SJCRH30 (cell line): ENCODE data around the gene PLPP3. TPM values are rescaled to one million over a fixed set of nuclear protein-coding genes. Genes with fewer than 3 reads are reported as not detected.

Experiments
- DNase-seq, 2 experiments: peaks; one replicate each; pipeline ENCODE4 v3.0.0-alpha.2; 2015 to 2020
- H3K27ac ChIP-seq: fragments of 250-450 bp; sonication (Bioruptor Pico); 2 replicates; pipeline ENCODE4 v1.5.1; 2020; ENCODE audit warnings: mild to moderate bottlenecking, moderate library complexity
- H3K27me3 ChIP-seq: fragments of 250-450 bp; sonication (Bioruptor Pico); 2 replicates; pipeline ENCODE4 v1.5.1; 2020; ENCODE audit warnings: mild to moderate bottlenecking, moderate library complexity
- H3K36me3 ChIP-seq: fragments of 250-450 bp; sonication (Bioruptor Pico); 2 replicates; pipeline ENCODE4 v1.5.1; 2020; ENCODE audit warnings: mild to moderate bottlenecking, moderate library complexity
- H3K4me1 ChIP-seq: fragments of 250-450 bp; sonication (Bioruptor Pico); 2 replicates; pipeline ENCODE4 v1.5.1; 2020; ENCODE audit warnings: mild to moderate bottlenecking, moderate library complexity
- H3K4me3 ChIP-seq: fragments of 250-450 bp; sonication (Bioruptor Pico); 2 replicates; pipeline ENCODE4 v1.5.1; 2020; ENCODE audit warnings: mild to moderate bottlenecking, moderate library complexity
- H3K9me3 ChIP-seq: fragments of 250-450 bp; sonication (Bioruptor Pico); replicated peaks from 2 replicates; pipeline ENCODE4 v1.5.1; 2020; ENCODE audit warnings: mild to moderate bottlenecking, moderate library complexity
- total RNA-seq: library from RNA; depleted of rRNA; stranded (reverse); fragments of >200 nt; shearing (Covaris generic); gene quantifications from 2 replicates; pipeline ENCODE4 v1.2.3, GENCODE V29; 2014

The PLPP3 gene
- total RNA-seq, 1 experiment from 2014 or later: not detected

DNA sequence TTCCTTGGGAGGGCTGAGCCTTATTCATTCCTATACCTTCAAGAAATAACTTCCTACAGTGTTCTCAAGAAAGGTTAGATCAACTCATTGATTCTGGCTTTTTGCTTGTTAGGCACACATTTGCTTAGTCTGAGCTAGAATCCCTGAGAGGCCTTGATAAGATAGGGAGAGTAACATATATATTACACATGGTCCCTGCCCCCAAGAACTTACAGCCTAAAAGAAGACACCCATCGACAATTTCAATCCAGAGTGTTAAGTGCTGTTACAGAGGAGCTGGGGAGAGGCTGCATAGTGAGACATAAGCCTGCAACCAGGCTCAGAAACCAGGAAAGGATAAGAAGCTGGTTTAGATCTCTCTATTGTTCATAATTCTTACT is 68.7 kb downstream of the PLPP3 start:
- Histone ChIP-seq H3K9me3 (no peaks in the 10 kb centered on the region), H3K36me3 (no peaks in the 10 kb centered on the region), H3K4me3 (no peak overlapping the region), H3K4me1 (peaks cover 10% of the 10 kb centered on the region; the same call in 1 of the 2 replicates), H3K27ac (no peak overlapping the region), H3K27me3 (no peaks in the 10 kb centered on the region)
- DNase-seq: no peak

DNA sequence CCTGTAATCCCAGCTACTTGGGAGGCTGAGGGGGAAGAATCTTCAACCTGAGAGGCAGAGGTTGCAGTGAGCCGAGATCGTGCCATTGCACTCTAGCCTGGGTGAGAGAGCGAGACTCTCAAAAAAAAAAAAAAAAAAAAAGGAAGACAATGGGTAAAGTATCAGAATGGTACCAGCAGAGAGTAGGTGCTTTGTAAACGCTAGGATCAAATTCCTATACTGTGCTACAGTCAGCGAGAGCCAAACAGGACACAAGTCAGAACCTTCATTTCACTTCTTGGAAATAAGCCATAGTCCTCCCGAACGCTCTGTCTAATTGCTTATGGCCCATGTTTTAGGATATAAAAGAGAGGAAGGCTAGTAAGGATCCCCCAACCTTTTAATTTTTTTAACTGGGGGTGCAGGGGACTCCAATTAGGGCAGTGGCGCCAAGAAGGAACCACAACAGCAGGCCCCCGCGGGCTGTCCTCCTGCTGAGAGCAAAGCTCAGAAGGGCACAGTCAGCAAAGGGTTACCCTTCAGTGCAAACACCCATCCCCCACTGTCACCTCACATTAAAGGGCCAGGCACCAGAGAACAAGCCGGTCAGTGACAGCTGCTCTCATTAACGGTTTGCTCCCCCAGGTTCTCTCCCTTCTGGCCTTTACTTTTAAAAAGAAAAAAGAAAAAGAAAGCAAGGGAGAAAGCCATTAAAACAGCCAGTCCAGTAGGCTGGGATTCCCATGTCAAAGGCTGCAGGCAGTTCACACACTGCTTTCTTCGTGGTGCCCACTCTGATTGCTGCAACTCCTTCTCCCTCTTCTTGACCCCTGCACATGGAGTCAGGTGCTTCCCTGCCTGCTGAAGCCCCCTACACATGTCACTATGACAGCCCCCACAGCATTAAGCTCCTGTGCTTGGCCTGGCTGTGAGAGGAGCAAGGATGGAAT is 69.4 kb downstream of the PLPP3 start:
- no peak for DNase-seq
- no peaks in the 10 kb centered on the region for H3K27me3 ChIP-seq
- no peak overlapping the region for H3K27ac ChIP-seq
- no peak overlapping the region for H3K4me3 ChIP-seq
- no peaks in the 10 kb centered on the region for H3K36me3 ChIP-seq
- H3K4me1 ChIP-seq: peaks cover 10% of the 10 kb centered on the region; the same call in 1 of the 2 replicates
- H3K9me3 ChIP-seq: no peaks in the 10 kb centered on the region; the same call in 1 of the 2 replicates

DNA sequence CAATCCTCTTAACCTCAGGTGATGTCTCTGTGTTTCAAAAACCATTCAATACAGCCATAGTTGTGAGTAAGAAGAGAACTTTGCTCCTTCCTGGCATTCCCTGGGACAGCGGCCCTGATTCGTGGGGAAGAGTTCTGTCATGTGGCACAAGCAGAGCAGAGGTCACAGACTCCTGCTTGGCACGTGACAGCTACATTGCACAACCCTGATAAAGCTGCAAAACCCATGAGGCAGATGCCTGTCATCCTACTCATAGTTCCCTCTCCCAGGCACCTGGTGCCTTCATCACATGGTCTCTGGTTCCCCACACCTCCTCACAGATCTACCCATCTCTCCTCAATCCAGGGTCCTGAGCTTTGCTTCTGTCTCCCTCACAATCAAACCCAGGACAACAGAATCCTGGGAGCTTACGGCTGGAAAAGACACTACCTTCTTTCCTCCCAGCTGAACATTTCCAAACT is 70.8 kb downstream of the PLPP3 start:
- no peaks in the 10 kb centered on the region for H3K27me3 ChIP-seq
- peaks cover 10% of the 10 kb centered on the region; the same call in 1 of the 2 replicates for H3K4me1 ChIP-seq
- no peak for DNase-seq
- no peaks in the 10 kb centered on the region for H3K36me3 ChIP-seq
- H3K27ac ChIP-seq: no peak overlapping the region
- H3K4me3 ChIP-seq: no peak overlapping the region
- H3K9me3 ChIP-seq: no peaks in the 10 kb centered on the region; the same call in 1 of the 2 replicates

DNA sequence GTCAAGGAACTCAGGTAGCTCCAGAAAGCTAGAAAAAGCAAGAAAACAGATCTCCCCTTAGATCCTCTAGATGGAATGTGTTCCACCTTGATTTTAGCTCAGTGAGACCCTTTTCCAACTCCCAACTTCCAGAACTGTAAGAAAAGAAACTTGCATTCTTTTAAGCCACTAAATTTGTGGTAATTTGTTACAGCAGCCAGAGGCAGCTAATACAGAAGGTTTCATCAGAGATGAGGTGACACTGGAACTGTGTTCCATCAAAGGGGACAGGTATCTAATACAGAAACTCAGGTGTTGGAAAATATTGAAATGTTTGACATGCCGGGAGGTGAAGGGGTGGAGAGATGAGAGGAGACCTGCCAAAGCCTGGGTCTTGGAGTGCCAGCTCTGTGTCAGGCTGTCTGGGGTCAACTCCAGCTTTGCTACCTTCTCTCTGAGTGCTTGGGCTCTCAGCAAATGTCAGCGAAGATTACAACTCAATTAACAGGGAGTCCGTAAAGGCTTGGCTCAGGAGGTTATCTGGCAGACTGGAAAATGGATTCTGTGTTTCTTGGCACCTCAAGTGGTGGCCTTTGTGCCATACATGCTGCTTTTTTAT is 71.3 kb downstream of the PLPP3 start:
- H3K27ac ChIP-seq: no peak overlapping the region
- no peak for DNase-seq
- H3K36me3 ChIP-seq: no peaks in the 10 kb centered on the region
- no peak overlapping the region for H3K4me3 ChIP-seq
- H3K27me3 ChIP-seq: no peaks in the 10 kb centered on the region
- H3K9me3 ChIP-seq: no peaks in the 10 kb centered on the region; the same call in 1 of the 2 replicates
- H3K4me1 ChIP-seq: peaks cover 10% of the 10 kb centered on the region; the same call in 1 of the 2 replicates

DNA sequence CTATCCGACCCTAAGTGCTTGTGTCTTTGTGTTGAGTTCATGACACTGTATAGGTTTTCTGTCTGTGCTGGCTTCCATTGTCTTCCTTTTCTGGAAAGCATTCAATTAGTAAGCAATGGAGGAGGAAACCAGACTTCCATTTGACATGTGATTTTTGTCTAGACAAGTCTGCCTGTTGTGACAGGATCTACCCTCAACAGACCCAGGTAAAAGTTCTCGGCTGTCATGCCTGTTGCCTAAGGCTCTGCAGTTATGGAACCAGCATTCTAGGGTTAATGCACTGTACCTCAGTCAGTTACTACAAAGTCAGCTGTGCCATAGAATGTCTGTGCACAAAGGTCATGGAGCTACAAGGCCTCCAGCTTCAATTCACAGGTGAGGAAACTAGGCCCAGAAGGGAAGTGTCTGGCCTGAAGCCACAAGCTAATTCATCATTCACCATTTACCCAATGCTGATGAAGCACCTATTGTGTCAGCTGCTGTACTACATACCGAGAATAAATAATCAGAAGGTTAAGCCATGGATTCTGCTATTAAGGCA is 72.3 kb downstream of the PLPP3 start:
- no peaks in the 10 kb centered on the region; the same call in 1 of the 2 replicates for H3K9me3 ChIP-seq
- no peak for DNase-seq
- no peaks in the 10 kb centered on the region for H3K36me3 ChIP-seq
- no peaks in the 10 kb centered on the region for H3K27me3 ChIP-seq
- H3K4me3 ChIP-seq: no peak overlapping the region
- no peak overlapping the region for H3K27ac ChIP-seq
- peaks cover 10% of the 10 kb centered on the region; the same call in 1 of the 2 replicates for H3K4me1 ChIP-seq

DNA sequence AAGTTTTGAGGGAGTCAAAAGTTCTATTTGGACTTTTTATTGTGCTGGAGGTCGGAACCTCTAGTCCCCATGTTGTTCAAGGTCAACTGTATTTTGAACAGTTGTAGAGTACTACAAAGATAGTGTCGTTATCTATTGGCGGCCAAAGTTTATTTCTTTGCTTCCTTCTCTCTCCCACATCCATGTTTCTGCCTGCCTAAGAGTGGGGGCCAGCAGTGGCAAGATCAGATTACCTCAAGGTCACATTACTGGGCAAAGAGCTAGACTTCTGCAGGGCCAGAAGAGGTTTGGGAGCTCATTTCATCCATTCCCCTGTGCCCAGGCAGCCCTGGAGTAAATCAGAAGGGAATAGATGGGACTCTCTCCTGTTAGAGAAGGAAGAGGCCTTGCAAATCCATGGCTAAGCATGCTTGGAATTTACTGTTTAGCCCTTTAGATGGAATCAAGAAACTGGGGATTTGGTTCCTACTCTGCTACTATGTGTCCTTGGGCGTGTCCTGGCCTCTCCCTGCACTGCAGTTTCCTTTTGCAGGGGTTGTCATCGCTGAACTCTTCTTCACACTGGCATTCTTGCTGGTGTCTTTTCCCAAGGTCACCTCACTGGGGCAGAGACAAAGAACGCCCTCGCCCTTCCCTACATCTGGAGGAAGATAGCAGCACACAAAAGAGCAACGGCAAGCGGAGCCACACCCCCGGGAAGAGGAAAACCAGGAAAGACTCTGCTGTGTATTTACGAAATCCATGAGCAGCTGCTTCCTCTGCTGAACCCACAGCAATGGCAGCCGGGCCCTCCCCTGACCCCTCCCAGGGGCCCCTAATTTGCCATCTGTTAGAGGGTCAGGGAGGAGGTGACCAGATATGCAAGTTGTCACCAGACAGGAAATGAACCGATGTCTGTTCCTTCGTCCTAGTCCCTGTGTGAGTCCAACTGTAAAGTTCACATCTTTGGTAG is 73.3 kb downstream of the PLPP3 start:
- Histone ChIP-seq H3K27ac (no peak overlapping the region), H3K4me3 (peak overlapping the region; percentile 34), H3K9me3 (no peaks in the 10 kb centered on the region; the same call in 1 of the 2 replicates), H3K36me3 (no peaks in the 10 kb centered on the region), H3K27me3 (no peaks in the 10 kb centered on the region), H3K4me1 (peaks cover 10% of the 10 kb centered on the region; the same call in 1 of the 2 replicates)
- peak; percentile 37 to 57 for DNase-seq

DNA sequence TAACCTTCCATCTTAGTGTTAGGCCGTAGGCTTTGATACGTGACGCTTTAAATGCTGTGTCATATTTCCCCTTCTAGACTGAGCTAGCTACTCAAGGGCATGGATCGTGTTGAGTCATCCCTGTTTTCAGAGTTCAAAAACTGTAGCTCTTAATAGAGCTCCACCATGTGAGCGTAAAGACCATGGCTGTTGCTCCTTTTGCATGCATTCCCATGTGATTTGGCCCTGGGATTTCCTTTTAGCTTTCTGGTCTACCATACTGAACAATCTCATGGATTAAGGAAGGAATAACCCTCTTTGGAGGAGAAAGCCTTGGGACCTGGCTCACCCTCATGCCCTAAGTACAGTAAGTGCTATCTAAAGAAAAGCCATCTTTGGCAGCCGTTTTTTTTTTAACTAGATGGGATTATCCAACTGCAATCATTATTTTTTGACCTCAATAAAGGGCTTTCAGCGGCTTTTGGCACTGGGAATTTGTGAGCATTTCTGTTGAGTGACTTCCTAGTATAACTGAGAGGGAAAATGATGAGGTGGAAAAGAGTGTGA is 76.6 kb downstream of the PLPP3 start:
- Histone ChIP-seq H3K27me3 (no peaks in the 10 kb centered on the region), H3K9me3 (no peaks in the 10 kb centered on the region; the same call in 1 of the 2 replicates), H3K4me3 (no peak overlapping the region), H3K27ac (no peak overlapping the region), H3K4me1 (peaks cover 10% of the 10 kb centered on the region; the same call in 1 of the 2 replicates), H3K36me3 (no peaks in the 10 kb centered on the region)
- no peak for DNase-seq

DNA sequence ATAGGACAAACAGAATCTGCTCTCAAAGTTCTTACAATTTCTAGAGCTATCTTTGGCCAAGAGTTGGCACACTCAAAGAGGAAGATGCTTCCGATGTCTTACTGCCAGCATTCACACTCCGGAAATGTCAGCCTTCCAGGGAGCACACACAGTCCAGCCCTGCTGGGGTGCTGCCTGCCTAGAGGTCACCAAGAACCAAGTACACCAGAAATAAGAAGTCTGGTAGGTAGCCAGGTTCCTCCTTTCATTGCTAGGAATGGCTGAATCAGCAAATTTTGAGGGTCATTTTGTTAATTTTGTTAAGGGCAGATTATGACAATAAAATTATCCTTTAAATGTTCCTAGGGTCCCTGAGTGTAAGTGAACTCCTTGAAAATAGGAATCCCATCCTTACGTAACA is 77.5 kb downstream of the PLPP3 start:
- Histone ChIP-seq H3K36me3 (no peaks in the 10 kb centered on the region), H3K9me3 (no peaks in the 10 kb centered on the region; the same call in 1 of the 2 replicates), H3K27me3 (peaks cover 8% of the 10 kb centered on the region; the same call in 1 of the 2 replicates), H3K4me3 (no peak overlapping the region), H3K27ac (no peak overlapping the region), H3K4me1 (peaks cover 10% of the 10 kb centered on the region; the same call in 1 of the 2 replicates)
- no peak for DNase-seq

DNA sequence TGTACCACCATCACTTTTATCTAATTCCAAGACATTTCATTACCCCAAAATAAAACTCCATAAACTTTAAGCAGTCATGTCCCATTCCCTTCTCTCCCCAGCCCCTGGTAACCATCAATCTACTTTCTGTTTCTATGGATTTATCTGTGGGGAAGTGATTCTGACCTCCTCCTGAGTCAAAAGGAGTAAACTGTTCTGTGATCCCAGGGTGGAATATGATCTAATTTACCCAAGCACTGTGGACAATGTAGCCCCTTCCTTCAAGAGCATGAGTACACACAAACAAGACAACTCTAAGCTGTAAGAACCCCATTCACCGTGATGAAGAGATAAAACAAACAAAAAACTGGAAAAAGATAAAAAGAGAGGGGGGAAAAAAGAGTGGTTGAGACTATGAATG is 77.9 kb downstream of the PLPP3 start:
- no peak for DNase-seq
- peaks cover 12% of the 10 kb centered on the region for H3K27me3 ChIP-seq
- no peak overlapping the region for H3K4me3 ChIP-seq
- no peaks in the 10 kb centered on the region for H3K36me3 ChIP-seq
- H3K27ac ChIP-seq: no peak overlapping the region
- H3K4me1 ChIP-seq: peaks cover 7% of the 10 kb centered on the region; the same call in 1 of the 2 replicates
- no peaks in the 10 kb centered on the region; the same call in 1 of the 2 replicates for H3K9me3 ChIP-seq

DNA sequence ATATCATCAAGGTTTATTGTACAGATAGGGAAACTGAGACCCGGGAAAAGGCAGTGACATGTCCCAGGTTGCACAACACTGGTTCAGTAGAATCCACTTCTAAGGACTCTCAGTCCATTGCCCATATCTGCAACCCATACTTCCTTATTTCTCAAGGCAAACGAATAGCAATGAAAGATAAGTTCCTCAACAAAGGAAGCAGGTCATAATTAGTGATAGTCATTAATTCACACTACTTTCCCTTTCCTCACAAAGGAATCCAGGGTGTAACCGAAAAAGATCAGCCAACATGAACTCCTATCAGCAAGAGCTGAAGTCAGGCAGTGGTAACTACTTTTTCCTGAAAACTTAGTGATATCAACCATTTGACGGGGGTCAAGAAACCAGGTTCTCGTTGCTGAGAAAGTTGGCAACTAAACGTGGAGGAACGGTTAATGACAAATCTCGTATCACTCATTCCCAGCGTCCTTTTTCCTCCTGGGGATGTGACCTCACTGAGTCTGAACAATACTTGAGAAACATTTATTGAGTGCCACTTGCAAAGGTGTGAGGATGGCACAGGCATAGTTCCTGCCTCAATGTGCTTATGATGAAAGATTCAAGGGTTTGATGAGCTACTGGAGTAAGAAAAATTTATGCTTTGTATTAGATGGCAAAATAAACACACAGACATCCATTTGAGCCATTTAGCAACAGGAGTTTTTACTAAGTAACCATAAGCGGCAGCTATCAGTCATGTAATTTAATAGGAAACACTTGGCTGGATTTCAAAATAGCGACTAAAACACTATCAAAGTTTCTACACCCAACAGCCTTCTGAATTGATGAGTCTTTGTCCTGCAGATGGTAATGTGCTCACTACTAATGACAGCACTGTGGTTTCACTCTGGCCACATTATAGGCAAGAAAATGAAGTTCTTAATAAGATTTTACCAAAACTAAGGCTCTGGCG is 82.3 kb downstream of the PLPP3 start:
- Histone ChIP-seq H3K9me3 (no peaks in the 10 kb centered on the region), H3K27ac (no peak overlapping the region), H3K27me3 (peaks cover 23% of the 10 kb centered on the region), H3K4me3 (no peak overlapping the region), H3K36me3 (no peaks in the 10 kb centered on the region), H3K4me1 (no peaks in the 10 kb centered on the region)
- DNase-seq: no peak

DNA sequence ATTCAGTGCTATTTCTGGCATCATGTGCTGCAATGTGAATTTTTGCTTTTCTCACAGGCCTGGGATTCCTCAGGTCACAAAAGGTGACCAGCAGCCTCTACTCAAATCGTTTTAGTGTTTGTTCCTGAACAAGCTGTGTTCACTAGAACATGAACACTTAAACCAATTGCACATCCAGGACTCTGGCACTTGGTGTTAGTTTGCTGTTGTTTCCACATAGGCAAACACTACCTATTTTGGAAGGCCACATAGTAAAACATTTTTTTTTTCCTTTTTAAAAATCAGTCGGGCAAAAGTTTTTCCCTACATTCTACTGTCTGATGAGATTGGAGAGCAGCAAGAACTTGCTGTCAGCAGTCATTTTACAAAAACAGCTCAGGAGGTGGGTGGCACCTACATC is 83.2 kb downstream of the PLPP3 start:
- H3K27me3 ChIP-seq: peaks cover 23% of the 10 kb centered on the region
- H3K36me3 ChIP-seq: no peaks in the 10 kb centered on the region
- H3K27ac ChIP-seq: no peak overlapping the region
- no peak overlapping the region for H3K4me3 ChIP-seq
- no peak for DNase-seq
- no peaks in the 10 kb centered on the region for H3K9me3 ChIP-seq
- H3K4me1 ChIP-seq: no peaks in the 10 kb centered on the region

DNA sequence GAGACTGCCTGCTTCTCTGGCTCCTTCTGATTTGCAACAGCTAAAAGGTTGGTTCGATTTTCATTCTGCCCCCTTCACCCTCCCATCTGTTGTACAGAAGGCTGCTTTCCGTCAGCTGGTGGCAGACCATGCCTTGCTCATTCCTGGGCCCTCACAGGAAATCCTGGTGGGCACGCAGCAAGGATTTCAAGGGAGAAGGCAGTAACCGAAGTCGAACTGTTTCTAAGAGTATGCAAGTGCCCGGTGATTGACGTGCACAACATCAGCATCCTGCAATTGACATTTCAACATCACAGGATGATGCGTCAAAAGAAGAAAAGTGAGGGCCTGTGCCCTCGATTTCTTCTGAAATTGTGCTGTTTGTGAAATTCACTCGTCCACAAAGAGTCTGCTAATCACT is 83.8 kb downstream of the PLPP3 start:
- DNase-seq: no peak
- H3K9me3 ChIP-seq: no peaks in the 10 kb centered on the region
- H3K36me3 ChIP-seq: no peaks in the 10 kb centered on the region
- peaks cover 23% of the 10 kb centered on the region for H3K27me3 ChIP-seq
- no peak overlapping the region for H3K4me3 ChIP-seq
- no peaks in the 10 kb centered on the region for H3K4me1 ChIP-seq
- no peak overlapping the region for H3K27ac ChIP-seq

DNA sequence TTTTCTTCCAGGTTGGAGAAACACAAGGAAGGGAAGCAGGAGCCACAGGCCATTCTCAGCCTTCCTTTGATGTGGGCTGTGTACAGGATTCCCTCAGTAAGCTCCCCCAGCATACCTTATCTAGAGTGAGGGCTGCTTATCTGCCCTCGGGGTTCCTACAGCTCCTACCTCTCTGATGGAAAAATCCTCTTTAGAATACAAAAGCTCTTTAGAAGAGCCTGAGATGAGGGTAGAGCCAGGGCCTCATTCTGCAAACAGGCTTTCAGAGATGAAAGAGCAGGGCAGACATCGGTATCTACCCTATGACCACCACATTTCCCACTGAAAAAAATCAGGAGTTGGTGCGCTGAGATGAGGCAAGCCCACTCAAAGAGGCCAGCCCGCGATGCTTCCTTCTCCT is 85.1 kb downstream of the PLPP3 start:
- Histone ChIP-seq H3K36me3 (no peaks in the 10 kb centered on the region), H3K27me3 (peaks cover 23% of the 10 kb centered on the region), H3K27ac (no peak overlapping the region), H3K4me3 (no peak overlapping the region), H3K9me3 (no peaks in the 10 kb centered on the region), H3K4me1 (no peaks in the 10 kb centered on the region)
- DNase-seq: no peak
